HepG2 (cell line): ENCODE results near the gene BSN. TPM values are rescaled to one million over a fixed set of nuclear protein-coding genes. Genes with fewer than 3 reads are reported as not detected.

ENCODE experiments used
- ARID2 ChIP-seq: sonication (generic); formaldehyde crosslinking; IDR thresholded peaks from 2 replicates; pipeline ENCODE4 v1.8.1; 2022; ENCODE audit warnings: mild to moderate bottlenecking, missing genetic modification reagents, borderline replicate concordance
- ASH2L ChIP-seq: fragments of 300-600, 200-600 bp; sonication (generic); IDR thresholded peaks from 2 replicates; pipeline ENCODE4 v1.7.0; 2017; ENCODE audit warnings: low read depth, mild to moderate bottlenecking, moderate library complexity, mixed read lengths, low read length; ENCODE audit not compliant: insufficient read length
- ATRX ChIP-seq: sonication (generic); formaldehyde crosslinking; IDR thresholded peaks from 2 replicates; pipeline ENCODE4 v1.4.0; 2020; ENCODE audit warnings: missing genetic modification reagents, borderline replicate concordance
- HMG20A ChIP-seq: IDR thresholded peaks from 2 replicates; pipeline ENCODE4 v1.6.1; 2016; ENCODE audit warnings: borderline replicate concordance
- JUNB ChIP-seq: sonication (generic); formaldehyde crosslinking; IDR thresholded peaks from 2 replicates; pipeline ENCODE4 v1.8.0; 2022; ENCODE audit warnings: missing genetic modification reagents, mild to moderate bottlenecking, borderline replicate concordance
- MXD1 ChIP-seq: sonication (generic); formaldehyde crosslinking; IDR thresholded peaks from 2 replicates; pipeline ENCODE4 v1.4.0; 2020; ENCODE audit warnings: mild to moderate bottlenecking, missing genetic modification reagents
- NFKB2 ChIP-seq: sonication (generic); formaldehyde crosslinking; IDR thresholded peaks from 2 replicates; pipeline ENCODE4 v1.4.0; 2020; ENCODE audit warnings: missing genetic modification reagents, borderline replicate concordance
- PLSCR1 ChIP-seq: sonication (generic); formaldehyde crosslinking; IDR thresholded peaks from 2 replicates; pipeline ENCODE4 v1.5.0; 2020; ENCODE audit warnings: missing genetic modification reagents, mild to moderate bottlenecking, borderline replicate concordance
- SALL1 ChIP-seq: sonication (generic); formaldehyde crosslinking; IDR thresholded peaks from 2 replicates; pipeline ENCODE4 v1.8.0; 2022; ENCODE audit warnings: mild to moderate bottlenecking, missing genetic modification reagents
- SNAPC4 ChIP-seq: sonication (generic); formaldehyde crosslinking; IDR thresholded peaks from 2 replicates; pipeline ENCODE4 v1.4.0; 2020; ENCODE audit warnings: mild to moderate bottlenecking, missing genetic modification reagents
- TFAP4 ChIP-seq: sonication (generic); IDR thresholded peaks from 2 replicates; pipeline ENCODE4 v1.6.1; 2016; ENCODE audit warnings: low read depth, borderline replicate concordance
- TGIF2 ChIP-seq: IDR thresholded peaks from 2 replicates; pipeline ENCODE4 v1.6.1; 2016; ENCODE audit warnings: control low read depth, missing compliant biosample characterization
- TSC22D2 ChIP-seq: sonication (generic); formaldehyde crosslinking; IDR thresholded peaks from 2 replicates; pipeline ENCODE4 v1.5.1; 2020; ENCODE audit warnings: missing genetic modification reagents, mild to moderate bottlenecking, borderline replicate concordance
- U2AF1 ChIP-seq: fragments of 200-400 bp; formaldehyde crosslinking; optimal IDR thresholded peaks from 2 replicates; pipeline ENCODE3; 2017; ENCODE audit warnings: mild to moderate bottlenecking, low read depth, low read length
- YY1 ChIP-seq: IDR thresholded peaks from 2 replicates; pipeline ENCODE4 v1.6.1; 2011; ENCODE audit warnings: low read length, low read depth, moderate library complexity, mild to moderate bottlenecking; ENCODE audit not compliant: insufficient read depth, insufficient replicate concordance
- ZNF235 ChIP-seq: sonication (generic); formaldehyde crosslinking; IDR thresholded peaks from 2 replicates; pipeline ENCODE4 v1.8.1; 2023; ENCODE audit warnings: mild to moderate bottlenecking, missing genetic modification reagents, borderline replicate concordance
- ZNF264 ChIP-seq: sonication (generic); formaldehyde crosslinking; IDR thresholded peaks from 2 replicates; pipeline ENCODE4 v1.4.0; 2020; ENCODE audit warnings: missing genetic modification reagents
- ZNF274 ChIP-seq: sonication (generic); formaldehyde crosslinking; IDR thresholded peaks from 2 replicates; pipeline ENCODE4 v1.5.1; 2020; ENCODE audit warnings: mild to moderate bottlenecking, missing genetic modification reagents
- ZNF326 ChIP-seq: sonication (generic); formaldehyde crosslinking; IDR thresholded peaks from 2 replicates; pipeline ENCODE4 v1.4.0; 2020; ENCODE audit warnings: missing genetic modification reagents, borderline replicate concordance
- ZNF556 ChIP-seq: sonication (generic); formaldehyde crosslinking; IDR thresholded peaks from 2 replicates; pipeline ENCODE4 v1.4.0; 2020; ENCODE audit warnings: mild to moderate bottlenecking, missing genetic modification reagents, borderline replicate concordance
- ZNF713 ChIP-seq: sonication (generic); formaldehyde crosslinking; IDR thresholded peaks from 2 replicates; pipeline ENCODE4 v1.4.0; 2020; ENCODE audit warnings: mild to moderate bottlenecking, missing genetic modification reagents
- polyA plus RNA-seq, 8 experiments: library from polyadenylated mRNA; depleted of rRNA in 3 of 8; stranded (reverse) in 7 of 8; unstranded in 1 of 8; fragments of >200 nt; fragmentation: Illumina TruSeq in 4 of 8; extraction: Trizol in 4 of 8; gene quantifications; 2 replicates each; pipeline versions ENCODE4 v1.2.1 to v1.2.3, GENCODE V29; 2011 to 2016; ENCODE audit warnings: low read depth in 4 of 8, missing spikeins in 1 of 8, mixed read lengths in 1 of 8; ENCODE audit not compliant: insufficient read depth in 1 of 8
- total RNA-seq, 5 experiments: library from RNA; depleted of rRNA; stranded (reverse); fragments of >200 nt; fragmentation: Illumina TruSeq; extraction: Trizol; gene quantifications; 2 replicates each; pipeline ENCODE4 v1.2.3, GENCODE V29; 2016; ENCODE audit warnings: low read depth in 1 of 5

Gene BSN
- total and polyA plus RNA-seq, 2 of the 13 experiments (the other 11 are each of a cell fraction or from before 2014, with no cell fraction given): 0.42 to 0.86 TPM

GRCh38 chr3:49673715-49674496 is 119.6 kb downstream of the BSN start, which contains the start of gene APEH (continued):
- TF ChIP-seq ASH2L (peak; percentile 48), ZNF556 (CRISPR knock-in tag) (no peak), SALL1 (CRISPR knock-in tag) (peak; percentile 38; the same call in 1 of the 2 replicates), ZNF713 (CRISPR knock-in tag) (no peak), ZNF264 (CRISPR knock-in tag) (no peak), ARID2 (peak; percentile 47; the same call in 1 of the 2 replicates), ATRX (CRISPR knock-in tag) (no peak), SNAPC4 (no peak), TFAP4 (0 out of 2 replicates have a peak, but pooled peaks have one; percentile 19), ZNF274 (CRISPR knock-in tag) (peak; percentile 62; the same call in 1 of the 2 replicates), TGIF2 (CRISPR knock-in tag) (no peak), U2AF1 (no peak), HMG20A (CRISPR knock-in tag) (no peak), PLSCR1 (no peak), ZNF326 (CRISPR knock-in tag) (0 out of 2 replicates have a peak, but pooled peaks have one; percentile 82), MXD1 (CRISPR knock-in tag) (peak; percentile 55; the same call in 1 of the 2 replicates), TSC22D2 (CRISPR knock-in tag) (no peak), NFKB2 (CRISPR knock-in tag) (no peak), ZNF235 (CRISPR knock-in tag) (0 out of 2 replicates have a peak, but pooled peaks have one; percentile 5), JUNB (CRISPR knock-in tag) (peak; percentile 55; the same call in 1 of the 2 replicates), YY1 (peak; percentile 30)
